ENCODE measurements around the gene ZDHHC17.
"Not testable (repeated sequence)": the region's sequence is repeated elsewhere in the genome, so short reads cannot be mapped to it uniquely, and the experiment has no call there.

Gene ZDHHC17

GRCh38 chr12:76717314-76717713, 46.6 kb upstream of the ZDHHC17 start:
- H2AFZ ChIP-seq (ENCODE audit: low read depth), result no peak overlapping the region
- H3K4me2 ChIP-seq, result no peak overlapping the region
- no peak overlapping the region for H3K27ac ChIP-seq
- H3K79me2 ChIP-seq (ENCODE audit: insufficient read depth, low read depth), result no peaks in the 10 kb centered on the region
- no peaks in the 10 kb centered on the region for H4K20me1 ChIP-seq (ENCODE audit: insufficient read depth)
- H3K4me1 ChIP-seq (ENCODE audit: low read depth, poor library complexity, severe bottlenecking), result no peaks in the 10 kb centered on the region
- H3K36me3 ChIP-seq (ENCODE audit: insufficient read depth), result no peaks in the 10 kb centered on the region
- H3K9ac ChIP-seq, result no peak overlapping the region
- TF ChIP-seq, protein P1, sequence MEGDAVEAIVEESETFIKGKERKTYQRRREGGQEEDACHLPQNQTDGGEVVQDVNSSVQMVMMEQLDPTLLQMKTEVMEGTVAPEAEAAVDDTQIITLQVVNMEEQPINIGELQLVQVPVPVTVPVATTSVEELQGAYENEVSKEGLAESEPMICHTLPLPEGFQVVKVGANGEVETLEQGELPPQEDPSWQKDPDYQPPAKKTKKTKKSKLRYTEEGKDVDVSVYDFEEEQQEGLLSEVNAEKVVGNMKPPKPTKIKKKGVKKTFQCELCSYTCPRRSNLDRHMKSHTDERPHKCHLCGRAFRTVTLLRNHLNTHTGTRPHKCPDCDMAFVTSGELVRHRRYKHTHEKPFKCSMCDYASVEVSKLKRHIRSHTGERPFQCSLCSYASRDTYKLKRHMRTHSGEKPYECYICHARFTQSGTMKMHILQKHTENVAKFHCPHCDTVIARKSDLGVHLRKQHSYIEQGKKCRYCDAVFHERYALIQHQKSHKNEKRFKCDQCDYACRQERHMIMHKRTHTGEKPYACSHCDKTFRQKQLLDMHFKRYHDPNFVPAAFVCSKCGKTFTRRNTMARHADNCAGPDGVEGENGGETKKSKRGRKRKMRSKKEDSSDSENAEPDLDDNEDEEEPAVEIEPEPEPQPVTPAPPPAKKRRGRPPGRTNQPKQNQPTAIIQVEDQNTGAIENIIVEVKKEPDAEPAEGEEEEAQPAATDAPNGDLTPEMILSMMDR (conservative IDR thresholded peaks at IDR 0.05; ENCODE audit: low read depth, low read length), result no peak
- H3K4me3 ChIP-seq (IDR thresholded peaks at IDR 0.05; ENCODE audit: insufficient read depth, low read depth, low read length), result no peak overlapping the region
- H3K27me3 ChIP-seq (ENCODE audit: insufficient read depth, low read depth), result no peaks in the 10 kb centered on the region

GRCh38 chr12:76719171-76720041, 44.5 kb upstream of the ZDHHC17 start:
- Histone ChIP-seq H2AFZ (ENCODE audit: low read depth) (no peak overlapping the region), H3K4me3 (IDR thresholded peaks at IDR 0.05; ENCODE audit: insufficient read depth, low read depth, low read length) (no peak overlapping the region), H3K36me3 (ENCODE audit: insufficient read depth) (no peaks in the 10 kb centered on the region), H3K27ac (no peak overlapping the region), H3K4me2 (no peak overlapping the region), H3K4me1 (ENCODE audit: low read depth, poor library complexity, severe bottlenecking) (no peaks in the 10 kb centered on the region), H4K20me1 (ENCODE audit: insufficient read depth) (no peaks in the 10 kb centered on the region), H3K79me2 (ENCODE audit: insufficient read depth, low read depth) (no peaks in the 10 kb centered on the region), H3K9ac (no peak overlapping the region), H3K27me3 (ENCODE audit: insufficient read depth, low read depth) (no peaks in the 10 kb centered on the region)
- TF ChIP-seq, protein P1 (conservative IDR thresholded peaks at IDR 0.05; ENCODE audit: low read depth, low read length), result no peak

GRCh38 chr12:76720068-76720467, 43.8 kb upstream of the ZDHHC17 start:
- Histone ChIP-seq H3K4me2 (no peak overlapping the region), H3K79me2 (ENCODE audit: insufficient read depth, low read depth) (no peaks in the 10 kb centered on the region), H3K4me1 (ENCODE audit: low read depth, poor library complexity, severe bottlenecking) (no peaks in the 10 kb centered on the region), H3K27me3 (ENCODE audit: insufficient read depth, low read depth) (no peaks in the 10 kb centered on the region), H3K4me3 (IDR thresholded peaks at IDR 0.05; ENCODE audit: insufficient read depth, low read depth, low read length) (no peak overlapping the region), H4K20me1 (ENCODE audit: insufficient read depth) (no peaks in the 10 kb centered on the region), H3K36me3 (ENCODE audit: insufficient read depth) (no peaks in the 10 kb centered on the region), H3K27ac (no peak overlapping the region), H2AFZ (ENCODE audit: low read depth) (no peak overlapping the region), H3K9ac (no peak overlapping the region)
- TF ChIP-seq, protein P1 (conservative IDR thresholded peaks at IDR 0.05; ENCODE audit: low read depth, low read length), result no peak

- Histone ChIP-seq H4K20me1 (ENCODE audit: insufficient read depth) (no peaks in the 10 kb centered on the region), H3K4me2 (no peak overlapping the region), H3K9ac (no peak overlapping the region), H3K79me2 (ENCODE audit: insufficient read depth, low read depth) (no peaks in the 10 kb centered on the region), H3K4me3 (IDR thresholded peaks at IDR 0.05; ENCODE audit: insufficient read depth, low read depth, low read length) (no peak overlapping the region), H2AFZ (ENCODE audit: low read depth) (no peak overlapping the region), H3K4me1 (ENCODE audit: low read depth, poor library complexity, severe bottlenecking) (no peaks in the 10 kb centered on the region), H3K27ac (no peak overlapping the region), H3K27me3 (ENCODE audit: insufficient read depth, low read depth) (no peaks in the 10 kb centered on the region), H3K36me3 (ENCODE audit: insufficient read depth) (no peaks in the 10 kb centered on the region)
- TF ChIP-seq, protein P1 (conservative IDR thresholded peaks at IDR 0.05; ENCODE audit: low read depth, low read length), result no peak
These were observed 37.3 kb upstream of the ZDHHC17 start for GRCh38 chr12:76726626-76727025.

DNA sequence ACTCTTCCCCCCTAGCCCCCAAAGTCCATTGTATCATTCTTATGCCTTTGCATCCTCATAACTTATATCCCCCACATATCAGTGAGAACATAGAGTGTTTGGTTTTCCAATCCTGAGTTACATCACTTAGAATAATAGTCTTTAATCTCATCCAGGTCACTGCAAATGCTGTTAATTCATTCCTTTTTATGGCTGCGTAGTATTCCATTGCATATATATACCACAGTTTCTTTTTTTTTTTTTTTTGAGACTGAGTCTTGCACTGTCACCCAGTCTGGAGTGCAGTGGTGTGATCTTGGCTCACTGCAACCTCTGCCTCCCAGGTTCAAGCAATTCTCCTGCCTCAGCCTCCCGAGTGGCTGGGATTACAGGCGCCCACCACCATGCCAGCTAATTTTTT, 31.7 kb upstream of the ZDHHC17 start:
- not testable (repeated sequence) for H3K4me2 ChIP-seq; H3K36me3 ChIP-seq (ENCODE audit: insufficient read depth); H3K9ac ChIP-seq; H3K79me2 ChIP-seq (ENCODE audit: insufficient read depth, low read depth); H4K20me1 ChIP-seq (ENCODE audit: insufficient read depth); H3K4me3 ChIP-seq (IDR thresholded peaks at IDR 0.05; ENCODE audit: insufficient read depth, low read depth, low read length); H3K27ac ChIP-seq; H3K4me1 ChIP-seq (ENCODE audit: low read depth, poor library complexity, severe bottlenecking); H2AFZ ChIP-seq (ENCODE audit: low read depth); H3K27me3 ChIP-seq (ENCODE audit: insufficient read depth, low read depth)

DNA sequence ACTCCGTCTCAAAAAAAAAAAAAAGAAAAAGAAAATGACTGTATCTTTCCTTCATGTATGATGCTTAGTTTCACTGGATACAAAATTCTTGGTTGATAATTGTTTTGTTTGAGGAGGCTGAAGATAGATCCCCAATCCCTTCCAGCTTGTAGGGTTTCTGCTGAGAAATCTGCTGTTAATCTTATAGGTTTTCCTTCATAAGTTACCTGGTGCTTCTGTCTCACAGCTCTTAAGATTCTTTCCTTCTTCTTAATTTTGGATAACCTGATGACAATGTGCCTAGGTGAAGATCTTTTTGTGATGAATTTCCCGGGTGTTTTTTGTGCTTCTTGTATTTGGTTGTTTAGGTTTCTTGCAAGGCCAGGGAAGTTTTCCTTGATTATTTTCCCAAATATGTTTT, 26.2 kb upstream of the ZDHHC17 start:
- not testable (repeated sequence) for H3K27me3 ChIP-seq (ENCODE audit: insufficient read depth, low read depth); H3K36me3 ChIP-seq (ENCODE audit: insufficient read depth); H2AFZ ChIP-seq (ENCODE audit: low read depth); H3K79me2 ChIP-seq (ENCODE audit: insufficient read depth, low read depth); H3K4me1 ChIP-seq (ENCODE audit: low read depth, poor library complexity, severe bottlenecking); H3K27ac ChIP-seq; H3K4me2 ChIP-seq; H4K20me1 ChIP-seq (ENCODE audit: insufficient read depth); H3K4me3 ChIP-seq (IDR thresholded peaks at IDR 0.05; ENCODE audit: insufficient read depth, low read depth, low read length); H3K9ac ChIP-seq

Data from KMS-11 (cell line).